Tibial nerve (tissue), 4 donors: ENCODE measurements around the gene FGR.

ENCODE experiments used
- EP300 ChIP-seq, 2 donors: sonication (generic); formaldehyde crosslinking; IDR thresholded peaks; one replicate each; pipeline ENCODE4 v1.6.1; 2017; ENCODE audit warnings: antibody characterized with exemption in 2 of 2, mild to moderate bottlenecking in 1 of 2
- TF ChIP-seq, protein P1 (sequence below), 5 experiments: fragments of 200-600 bp in 3 of 5; fragments of 450-650 bp in 2 of 5; sonication (generic) in 3 of 5; IDR thresholded peaks; one replicate each; pipeline ENCODE4 v1.5.1; 2016 to 2019; ENCODE audit warnings: antibody characterized with exemption in 5 of 5, mild to moderate bottlenecking in 3 of 5, moderate library complexity in 2 of 5

DNA sequence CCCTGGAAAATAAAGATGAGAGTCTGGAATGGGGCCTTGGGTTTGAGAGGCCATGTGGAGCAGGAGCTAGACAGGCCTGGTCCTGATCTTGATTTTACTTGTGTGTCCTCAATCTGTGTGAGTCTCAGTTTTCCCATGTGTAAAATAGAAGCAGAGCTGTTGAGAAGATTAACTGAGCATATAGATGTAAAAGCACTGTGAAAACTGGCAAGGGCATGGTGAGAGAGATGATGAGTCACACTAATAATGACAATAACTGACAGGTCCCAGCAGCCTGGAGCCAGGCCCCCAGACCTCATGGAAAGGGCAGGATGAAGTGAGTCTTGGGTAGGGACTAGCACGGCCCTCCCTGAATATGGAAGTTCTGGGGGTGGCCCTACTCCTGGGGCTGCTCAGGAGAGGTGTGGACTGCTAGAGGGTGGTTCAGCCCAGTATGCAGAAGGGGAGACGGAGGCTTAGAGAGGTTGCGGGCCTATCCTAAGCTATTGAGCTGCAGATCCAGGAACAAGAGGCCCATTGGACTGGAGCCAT lies 28.2 kb downstream of the FGR start:
- TF ChIP-seq, protein P1, sequence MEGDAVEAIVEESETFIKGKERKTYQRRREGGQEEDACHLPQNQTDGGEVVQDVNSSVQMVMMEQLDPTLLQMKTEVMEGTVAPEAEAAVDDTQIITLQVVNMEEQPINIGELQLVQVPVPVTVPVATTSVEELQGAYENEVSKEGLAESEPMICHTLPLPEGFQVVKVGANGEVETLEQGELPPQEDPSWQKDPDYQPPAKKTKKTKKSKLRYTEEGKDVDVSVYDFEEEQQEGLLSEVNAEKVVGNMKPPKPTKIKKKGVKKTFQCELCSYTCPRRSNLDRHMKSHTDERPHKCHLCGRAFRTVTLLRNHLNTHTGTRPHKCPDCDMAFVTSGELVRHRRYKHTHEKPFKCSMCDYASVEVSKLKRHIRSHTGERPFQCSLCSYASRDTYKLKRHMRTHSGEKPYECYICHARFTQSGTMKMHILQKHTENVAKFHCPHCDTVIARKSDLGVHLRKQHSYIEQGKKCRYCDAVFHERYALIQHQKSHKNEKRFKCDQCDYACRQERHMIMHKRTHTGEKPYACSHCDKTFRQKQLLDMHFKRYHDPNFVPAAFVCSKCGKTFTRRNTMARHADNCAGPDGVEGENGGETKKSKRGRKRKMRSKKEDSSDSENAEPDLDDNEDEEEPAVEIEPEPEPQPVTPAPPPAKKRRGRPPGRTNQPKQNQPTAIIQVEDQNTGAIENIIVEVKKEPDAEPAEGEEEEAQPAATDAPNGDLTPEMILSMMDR (IDR thresholded peaks at IDR 0.05): no peak
- no peak for TF ChIP-seq EP300 (IDR thresholded peaks at IDR 0.05)
